CD4-positive, alpha-beta T cell treated with Interleukin-17A for 4 hours (primary cell): ENCODE data around the gene TEX44.
A peak's percentile ranks its signal among the peaks of the same experiment; 100 is the strongest.

Experiments used
- DNase-seq: peaks from one replicate; pipeline ENCODE4 v3.0.0-alpha.2; 2020; ENCODE audit warnings: mixed read lengths

The TEX44 gene

GRCh38 chr2:231634951-231635875 is 42.5 kb downstream of the TEX44 start:
- DNase-seq: no peak

- DNase-seq: no peak
Measured at GRCh38 chr2:231640241-231640640, 47.6 kb downstream of the TEX44 start.

- DNase-seq: no peak
Measured at GRCh38 chr2:231640641-231641111, 48.0 kb downstream of the TEX44 start.

GRCh38 chr2:231642631-231643494 is 50.2 kb downstream of the TEX44 start:
- peak; percentile 42 for DNase-seq

- DNase-seq: no peak
Measured at GRCh38 chr2:231643495-231643888, 50.8 kb downstream of the TEX44 start.
